OCI-LY1 (cell line): ENCODE measurements around the gene CCL20.

Source experiments
- H2AFZ ChIP-seq: fragments of 200-600 bp; sonication (generic), shearing (Covaris generic); 2 replicates; pipeline ENCODE4 v1.6.0; 2014; ENCODE audit warnings: antibody characterized with exemption, mild to moderate bottlenecking, low read length
- H3F3A ChIP-seq: fragments of 200-600 bp; sonication (generic), shearing (Covaris generic); 2 replicates; pipeline ENCODE4 v1.6.0; 2014; ENCODE audit warnings: mild to moderate bottlenecking, antibody characterized with exemption, low read length, moderate library complexity; ENCODE audit not compliant: insufficient read depth
- H3K27ac ChIP-seq: fragments of 200-600 bp; sonication (generic); 2 replicates; pipeline ENCODE4 v1.5.1; 2014; ENCODE audit warnings: low read length, mixed run types, mild to moderate bottlenecking, low read depth; ENCODE audit not compliant: poor library complexity, severe bottlenecking
- H3K27me3 ChIP-seq: fragments of 200-600 bp; sonication (generic); 2 replicates; pipeline ENCODE4 v1.6.0; 2014; ENCODE audit warnings: antibody characterized with exemption, mild to moderate bottlenecking, low read length, moderate library complexity; ENCODE audit not compliant: insufficient read depth
- H3K36me3 ChIP-seq: fragments of 200-600 bp; sonication (generic); 2 replicates; pipeline ENCODE4 v1.6.1; 2014; ENCODE audit warnings: mild to moderate bottlenecking, antibody characterized with exemption, low read length, moderate library complexity, mixed read lengths; ENCODE audit not compliant: insufficient read depth
- H3K4me1 ChIP-seq: fragments of 200-600 bp; sonication (generic); 2 replicates; pipeline ENCODE4 v1.5.1; 2014; ENCODE audit warnings: mild to moderate bottlenecking, low read length, moderate library complexity; ENCODE audit not compliant: insufficient read depth, severe bottlenecking
- H3K4me2 ChIP-seq: fragments of 200-600 bp; sonication (generic), shearing (Covaris generic); 2 replicates; pipeline ENCODE4 v1.6.1; 2014; ENCODE audit warnings: low read length
- H3K4me3 ChIP-seq: fragments of 200-600 bp; sonication (generic); 2 replicates; pipeline ENCODE4 v1.5.1; 2014; ENCODE audit warnings: low read length, low read depth, mild to moderate bottlenecking, mixed read lengths; ENCODE audit not compliant: poor library complexity, severe bottlenecking
- H3K79me2 ChIP-seq: fragments of 200-600 bp; shearing (Covaris generic); 2 replicates; pipeline ENCODE4 v1.6.1; 2016; ENCODE audit warnings: mixed run types, low read length, mixed read lengths; ENCODE audit not compliant: insufficient read depth
- H3K9ac ChIP-seq: fragments of 200-600 bp; sonication (generic), shearing (Covaris generic); 2 replicates; pipeline ENCODE4 v1.6.1; 2014; ENCODE audit warnings: mild to moderate bottlenecking, low read length, mixed read lengths
- H3K9me2 ChIP-seq: fragments of 200-600 bp; sonication (generic), shearing (Covaris generic); 2 replicates; pipeline ENCODE4 v1.6.1; 2014; ENCODE audit warnings: low read depth, mild to moderate bottlenecking, low read length, mixed read lengths
- H3K9me3 ChIP-seq: fragments of 200-600 bp; shearing (Covaris generic); 2 replicates; pipeline ENCODE4 v1.6.1; 2014; ENCODE audit warnings: low read length, mixed read lengths
- H4K20me1 ChIP-seq: fragments of 200-600 bp; sonication (generic), shearing (Covaris generic); 2 replicates; pipeline ENCODE4 v1.6.0; 2016; ENCODE audit warnings: mild to moderate bottlenecking, low read length; ENCODE audit not compliant: insufficient read depth
- EZH2 ChIP-seq: fragments of 200-600 bp; sonication (generic), shearing (Covaris generic); IDR thresholded peaks from 2 replicates; pipeline ENCODE4 v1.8.0; 2017; ENCODE audit warnings: borderline replicate concordance, mixed run types, mild to moderate bottlenecking, antibody characterized with exemption, low read length, moderate library complexity, mixed read lengths
- TF ChIP-seq, protein P1 (sequence below): fragments of 200-600 bp; sonication (generic), shearing (Covaris generic); IDR thresholded peaks from 2 replicates; pipeline ENCODE4 v1.5.1; 2017; ENCODE audit warnings: mild to moderate bottlenecking, antibody characterized with exemption, low read length, moderate library complexity, mixed read lengths

CCL20 gene

DNA sequence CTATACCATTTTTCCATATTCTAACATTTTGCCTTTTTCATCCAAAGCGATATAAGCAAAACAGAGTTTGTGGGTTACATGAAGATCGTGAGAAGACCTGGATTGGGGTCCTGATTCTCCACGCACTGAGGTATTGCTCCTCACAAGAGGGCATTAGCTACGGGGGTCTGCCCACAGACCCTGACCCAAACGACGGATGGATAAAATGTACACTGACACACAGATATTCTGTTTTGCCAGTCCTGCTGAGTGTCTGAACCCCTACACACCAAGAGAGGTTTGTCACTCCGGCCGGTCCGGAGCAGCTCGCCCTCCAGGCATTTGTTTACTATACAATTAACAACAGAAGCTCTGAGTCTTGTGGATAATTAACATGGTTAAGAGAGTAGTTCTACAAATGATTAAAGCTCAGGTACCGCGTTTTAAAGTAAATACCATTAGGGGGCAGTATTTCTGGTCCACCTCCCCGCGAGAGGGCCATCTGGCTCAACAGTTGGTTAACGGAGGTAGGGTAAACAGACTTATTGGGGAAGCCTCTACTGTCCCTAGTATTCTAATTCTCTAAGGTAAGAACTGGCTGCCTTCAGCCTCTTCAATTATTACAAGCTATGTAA, 39.5 kb upstream of the CCL20 start:
- no peak overlapping the region for H3K27ac ChIP-seq
- H3K9me3 ChIP-seq = no peaks in the 10 kb centered on the region
- H3K4me3 ChIP-seq = no peak overlapping the region
- no peaks in the 10 kb centered on the region for H3K4me1 ChIP-seq
- H3K27me3 ChIP-seq = no peaks in the 10 kb centered on the region
- H3K36me3 ChIP-seq = no peaks in the 10 kb centered on the region
- TF ChIP-seq, protein P1, sequence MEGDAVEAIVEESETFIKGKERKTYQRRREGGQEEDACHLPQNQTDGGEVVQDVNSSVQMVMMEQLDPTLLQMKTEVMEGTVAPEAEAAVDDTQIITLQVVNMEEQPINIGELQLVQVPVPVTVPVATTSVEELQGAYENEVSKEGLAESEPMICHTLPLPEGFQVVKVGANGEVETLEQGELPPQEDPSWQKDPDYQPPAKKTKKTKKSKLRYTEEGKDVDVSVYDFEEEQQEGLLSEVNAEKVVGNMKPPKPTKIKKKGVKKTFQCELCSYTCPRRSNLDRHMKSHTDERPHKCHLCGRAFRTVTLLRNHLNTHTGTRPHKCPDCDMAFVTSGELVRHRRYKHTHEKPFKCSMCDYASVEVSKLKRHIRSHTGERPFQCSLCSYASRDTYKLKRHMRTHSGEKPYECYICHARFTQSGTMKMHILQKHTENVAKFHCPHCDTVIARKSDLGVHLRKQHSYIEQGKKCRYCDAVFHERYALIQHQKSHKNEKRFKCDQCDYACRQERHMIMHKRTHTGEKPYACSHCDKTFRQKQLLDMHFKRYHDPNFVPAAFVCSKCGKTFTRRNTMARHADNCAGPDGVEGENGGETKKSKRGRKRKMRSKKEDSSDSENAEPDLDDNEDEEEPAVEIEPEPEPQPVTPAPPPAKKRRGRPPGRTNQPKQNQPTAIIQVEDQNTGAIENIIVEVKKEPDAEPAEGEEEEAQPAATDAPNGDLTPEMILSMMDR = peak; percentile 51; the same call in 1 of the 2 replicates
- no peak for TF ChIP-seq EZH2
- H3K4me2 ChIP-seq = no peak overlapping the region
- no peak overlapping the region for H2AFZ ChIP-seq
- H4K20me1 ChIP-seq = no peaks in the 10 kb centered on the region
- no peaks in the 10 kb centered on the region for H3K79me2 ChIP-seq
- H3K9me2 ChIP-seq = no peaks in the 10 kb centered on the region
- H3F3A ChIP-seq = no peaks in the 10 kb centered on the region
- no peak overlapping the region for H3K9ac ChIP-seq

DNA sequence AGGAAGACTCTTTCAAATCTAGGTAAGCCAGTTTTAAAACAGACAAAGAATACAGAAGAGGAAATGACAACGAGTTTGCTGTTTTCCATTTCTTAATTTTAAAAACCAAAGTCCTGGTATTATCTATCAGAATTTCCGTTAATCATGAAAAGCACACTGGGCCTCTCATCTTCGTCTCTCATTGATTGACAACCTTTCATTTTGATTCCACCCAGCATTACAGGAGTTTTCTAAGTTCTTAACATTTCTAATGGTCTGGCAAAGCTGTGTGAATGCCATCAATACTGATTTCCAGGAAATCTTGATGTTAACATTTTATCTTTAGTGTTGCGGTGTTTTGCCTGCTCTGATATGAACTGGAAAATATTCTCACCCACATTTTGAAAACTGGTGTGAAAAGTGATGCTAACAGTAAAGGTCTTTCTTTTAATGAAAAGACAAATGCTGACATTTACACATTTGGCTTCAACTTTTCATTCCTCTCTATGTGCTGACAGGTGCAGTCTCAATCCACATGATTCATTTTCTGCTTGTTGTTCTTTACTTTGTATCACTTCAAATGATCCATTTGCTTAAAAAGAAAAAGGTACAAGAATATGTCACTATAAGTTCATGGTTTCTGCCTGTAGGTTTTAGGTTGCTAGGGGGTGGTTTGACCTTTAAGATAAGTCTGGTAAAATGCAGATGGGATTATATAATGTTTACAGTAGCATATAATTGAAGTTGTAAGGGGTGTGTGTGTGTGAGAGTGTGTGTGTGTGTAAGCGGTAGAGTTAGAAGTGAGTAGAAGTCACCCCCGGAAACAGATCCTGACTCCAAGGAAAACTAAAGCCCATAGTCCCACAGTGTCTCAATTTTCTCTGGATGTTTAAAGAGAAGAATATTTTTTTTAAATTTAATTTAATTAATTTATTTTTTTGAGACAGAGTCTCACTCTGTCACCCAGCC, 38.5 kb upstream of the CCL20 start:
- TF ChIP-seq EZH2 = no peak
- TF ChIP-seq, protein P1 = no peak
- Histone ChIP-seq H3K36me3 (no peaks in the 10 kb centered on the region), H3F3A (no peaks in the 10 kb centered on the region), H3K9me3 (no peaks in the 10 kb centered on the region), H3K79me2 (no peaks in the 10 kb centered on the region), H3K4me1 (no peaks in the 10 kb centered on the region), H4K20me1 (no peaks in the 10 kb centered on the region), H3K4me3 (no peak overlapping the region), H3K9ac (no peak overlapping the region), H3K27me3 (no peaks in the 10 kb centered on the region), H3K27ac (no peak overlapping the region), H3K9me2 (no peaks in the 10 kb centered on the region), H3K4me2 (no peak overlapping the region), H2AFZ (no peak overlapping the region)

DNA sequence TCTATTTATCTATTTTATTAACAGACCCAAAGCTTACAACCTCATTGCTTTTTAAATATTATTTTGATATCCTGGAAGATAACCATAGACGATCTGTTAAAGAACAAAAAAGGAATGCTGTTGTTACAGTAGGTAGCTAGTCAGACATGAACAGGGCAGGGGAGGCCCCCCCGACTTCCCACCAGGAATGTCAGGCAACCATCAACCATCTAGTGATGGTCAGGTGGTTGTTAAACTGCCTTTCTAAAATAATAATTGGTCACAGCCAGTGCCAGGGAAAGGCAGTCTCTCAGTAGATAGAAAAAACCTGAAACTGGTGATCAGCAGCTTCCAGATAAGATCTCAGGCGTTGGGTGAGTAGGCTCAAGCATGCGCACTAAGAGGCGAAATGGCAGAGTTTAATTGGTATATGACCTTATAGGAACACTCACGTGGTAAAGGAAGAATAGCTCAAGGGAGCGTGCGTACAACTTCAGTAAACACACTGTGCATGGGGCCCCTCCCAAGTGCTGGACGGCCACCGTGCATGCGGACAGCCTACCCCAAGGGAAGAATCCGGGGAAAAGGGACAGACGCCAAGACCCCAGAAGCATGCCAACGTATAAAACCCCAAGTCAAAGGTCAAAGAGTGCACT, 32.5 kb upstream of the CCL20 start:
- H3K4me2 ChIP-seq = no peak overlapping the region
- H3K9ac ChIP-seq = no peak overlapping the region
- no peaks in the 10 kb centered on the region for H3K79me2 ChIP-seq
- no peak overlapping the region for H3K27ac ChIP-seq
- no peaks in the 10 kb centered on the region for H3K4me1 ChIP-seq
- H3K4me3 ChIP-seq = no peak overlapping the region
- TF ChIP-seq EZH2 = no peak
- TF ChIP-seq, protein P1 = no peak
- H3K27me3 ChIP-seq = no peaks in the 10 kb centered on the region
- no peaks in the 10 kb centered on the region for H3F3A ChIP-seq
- H2AFZ ChIP-seq = no peak overlapping the region
- H3K36me3 ChIP-seq = no peaks in the 10 kb centered on the region
- H3K9me2 ChIP-seq = no peaks in the 10 kb centered on the region
- H4K20me1 ChIP-seq = no peaks in the 10 kb centered on the region
- H3K9me3 ChIP-seq = no peaks in the 10 kb centered on the region
